Stimulated activated CD4-positive, alpha-beta T cell treated with anti-CD3 and anti-CD28 coated beads, Interleukin-1b, Interleukin-23, amount 100 ng/mL, for 48 hours (primary cell): ENCODE results near the gene LAPTM5.
A peak's percentile ranks its signal among the peaks of the same experiment; 100 is the strongest.

Experiments used
- DNase-seq: peaks from one replicate; pipeline ENCODE4 v3.0.0-alpha.2; 2020

LAPTM5 gene

GRCh38 chr1:30712583-30712982, 45.0 kb downstream of the LAPTM5 start:
- DNase-seq = no peak

- DNase-seq = no peak
Measured at GRCh38 chr1:30710407-30710806, 47.2 kb downstream of the LAPTM5 start.

GRCh38 chr1:30708361-30708728, 49.2 kb downstream of the LAPTM5 start:
- DNase-seq = no peak

- peak; percentile 71 for DNase-seq
Measured at GRCh38 chr1:30707412-30708360, 49.9 kb downstream of the LAPTM5 start.

DNA sequence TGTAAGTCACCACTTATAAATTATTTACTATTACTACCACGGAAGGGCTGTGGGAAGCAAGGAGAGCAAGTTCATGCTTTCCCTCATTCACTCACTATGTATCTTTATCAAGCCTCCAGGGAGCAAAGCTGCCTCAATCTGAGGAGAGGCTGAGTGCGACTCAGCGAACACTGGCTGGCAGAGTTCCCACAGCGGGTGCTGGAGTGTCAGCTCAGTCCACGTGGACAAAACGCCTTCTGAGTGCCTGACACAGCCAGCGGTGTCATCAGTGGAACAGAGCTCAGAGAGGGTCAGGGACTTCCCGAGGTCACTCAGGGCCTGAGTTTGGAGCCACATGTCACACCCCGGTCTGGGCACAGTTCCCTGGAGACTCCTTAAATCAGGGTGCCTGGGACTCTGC, 51.0 kb downstream of the LAPTM5 start:
- no peak for DNase-seq

GRCh38 chr1:30705698-30706097, 51.9 kb downstream of the LAPTM5 start:
- no peak for DNase-seq

DNA sequence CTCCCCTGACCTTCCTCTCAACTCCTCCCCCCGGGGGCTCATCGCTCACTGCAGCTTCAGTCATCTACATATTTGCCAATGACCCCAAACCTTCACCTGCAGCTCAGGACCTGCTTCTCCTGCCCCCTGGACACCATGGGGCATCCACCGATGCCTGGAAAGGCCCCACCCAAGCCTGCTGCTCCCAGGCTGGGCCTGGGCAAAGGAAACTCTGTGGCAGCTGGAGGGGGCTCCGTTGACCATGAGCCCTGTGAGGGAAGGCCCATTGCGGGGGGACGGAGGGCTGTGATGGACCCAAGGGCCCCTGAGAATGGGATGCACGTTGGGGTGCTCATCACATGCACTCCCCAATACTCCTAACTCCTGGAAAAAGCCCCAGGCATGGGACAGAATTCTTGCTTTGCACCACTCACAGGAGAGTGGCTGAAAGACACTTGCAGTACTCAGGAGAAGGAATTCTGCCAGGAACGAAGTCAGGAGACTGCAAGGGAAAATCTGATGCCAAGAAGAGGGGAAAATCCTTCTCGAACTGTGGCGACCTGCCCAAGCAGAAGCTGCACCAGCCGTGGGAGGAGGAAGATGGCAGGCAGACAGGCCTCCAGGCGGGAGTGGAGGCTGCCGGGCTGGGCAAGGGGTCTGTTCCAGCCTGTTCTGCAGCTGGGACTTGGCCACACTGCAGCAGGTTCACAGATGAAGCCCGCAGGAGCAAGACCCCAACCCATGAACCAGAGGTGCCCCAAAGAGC, 52.6 kb downstream of the LAPTM5 start:
- DNase-seq = no peak

DNA sequence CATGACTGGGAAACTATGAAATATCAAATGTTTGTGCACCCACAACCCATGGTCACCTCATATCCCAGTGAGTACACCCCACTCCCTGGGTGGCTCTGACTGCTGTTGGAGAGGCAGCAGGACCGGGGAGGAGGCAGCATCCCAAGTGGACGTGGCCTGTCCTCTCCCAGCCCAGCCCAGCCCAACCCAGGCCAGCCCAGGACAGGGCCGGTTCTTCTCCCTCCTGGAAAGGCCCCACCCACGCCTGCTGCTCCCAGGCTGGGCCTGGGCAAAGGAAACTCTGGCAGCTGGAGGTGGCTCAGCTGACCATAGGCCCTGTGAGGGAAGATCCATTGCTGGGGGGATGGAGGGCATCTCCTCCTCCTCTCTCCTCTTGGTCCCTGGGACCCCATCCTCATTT, 53.3 kb downstream of the LAPTM5 start:
- DNase-seq = no peak

GRCh38 chr1:30702823-30703222, 54.8 kb downstream of the LAPTM5 start:
- no peak for DNase-seq

DNA sequence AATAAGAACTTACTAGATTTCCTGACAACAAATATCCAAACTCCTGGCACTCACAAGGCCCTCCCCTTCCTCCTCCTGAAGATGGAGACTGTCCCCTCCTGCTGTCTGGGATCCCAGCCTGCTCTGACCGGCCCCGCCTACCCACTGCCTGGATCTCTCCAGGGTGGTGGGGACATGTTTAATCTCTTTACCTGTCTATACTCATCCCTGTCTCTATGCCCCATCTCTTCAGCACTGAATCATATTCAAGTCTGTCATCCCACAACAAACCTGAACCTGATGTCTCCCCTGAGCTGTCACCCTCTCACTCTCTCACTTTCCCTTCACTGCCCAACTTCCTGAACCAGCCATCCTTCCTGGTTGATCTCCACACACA, 56.3 kb downstream of the LAPTM5 start:
- no peak for DNase-seq

DNA sequence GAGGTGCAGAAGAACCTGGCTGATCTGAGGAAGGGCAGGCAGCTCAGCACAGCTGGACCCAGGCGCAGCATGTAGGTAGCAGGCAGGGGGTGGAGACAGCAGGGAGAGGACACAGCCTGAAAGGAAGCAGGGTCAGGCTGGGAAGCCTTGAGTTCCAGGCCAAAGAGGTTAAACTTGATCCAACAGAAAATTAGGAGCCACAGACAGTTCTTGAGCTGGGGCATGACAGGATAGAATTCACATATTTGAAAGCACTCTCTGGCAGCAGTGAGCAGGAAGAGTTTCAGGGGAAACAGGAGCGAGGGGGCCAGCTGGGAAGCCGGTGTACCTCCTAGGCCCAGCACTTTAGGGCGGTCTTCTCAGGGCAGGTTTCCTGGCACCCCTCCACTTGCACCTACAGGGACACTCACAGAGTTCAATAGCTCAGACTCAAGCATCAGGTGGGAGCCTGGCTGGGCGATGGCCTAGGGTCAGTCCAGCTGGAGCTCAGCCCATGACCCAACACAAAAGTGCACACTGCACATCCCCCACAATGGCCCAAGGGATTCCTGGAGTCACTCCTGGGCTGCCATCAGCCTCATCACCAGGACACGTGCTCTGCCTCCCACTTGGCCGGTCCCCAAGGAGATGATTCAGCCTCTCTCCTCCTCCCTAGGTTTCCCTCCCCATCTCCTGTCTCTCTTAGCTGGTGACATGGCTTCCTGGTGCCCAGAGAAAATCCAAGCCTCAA, 56.9 kb downstream of the LAPTM5 start:
- DNase-seq = no peak

DNA sequence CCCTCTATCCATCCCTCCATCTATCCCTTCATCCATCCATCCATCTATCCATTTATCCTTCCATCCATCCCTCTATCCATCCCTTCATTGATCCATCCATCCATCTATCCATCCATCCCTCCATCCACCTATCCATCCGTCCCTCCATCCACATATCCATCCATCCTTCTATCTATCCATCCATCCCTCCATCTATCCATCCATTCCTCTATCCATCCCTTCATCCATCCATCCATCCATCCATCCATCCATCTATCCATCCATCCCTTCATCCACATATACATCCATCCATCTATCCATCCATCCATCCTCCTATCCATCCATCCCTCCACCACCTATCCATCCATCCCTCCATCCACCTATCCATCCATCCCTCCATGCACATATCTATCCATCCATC, 57.8 kb downstream of the LAPTM5 start:
- DNase-seq = no peak

DNA sequence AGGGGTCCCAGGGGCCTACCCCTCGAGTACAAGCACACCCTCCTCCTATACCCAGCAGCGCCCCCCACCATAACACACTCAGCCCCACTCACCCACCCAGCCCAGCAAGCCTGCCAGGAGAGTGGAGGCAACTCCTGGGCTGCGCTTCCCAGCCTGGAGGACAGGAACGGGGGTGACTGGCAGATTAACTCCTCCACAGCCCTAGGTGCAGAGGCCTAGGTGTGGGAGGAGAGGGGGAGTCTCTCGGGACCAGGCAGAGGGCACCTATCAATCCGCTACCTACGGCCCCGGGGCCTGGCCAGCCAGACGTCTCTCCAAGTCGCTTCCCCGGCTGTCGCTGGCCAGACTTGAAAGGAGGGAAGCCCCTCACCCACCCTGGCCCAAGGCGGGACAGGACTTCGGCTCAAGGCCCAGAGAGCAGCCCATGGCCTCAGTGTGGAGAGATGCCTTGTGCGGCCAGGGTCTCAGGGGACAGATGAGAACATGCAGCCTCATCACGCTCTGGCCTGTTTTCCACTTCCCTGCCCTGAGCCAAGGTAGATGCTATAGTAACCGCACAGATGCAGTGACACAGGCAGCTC, 59.1 kb downstream of the LAPTM5 start:
- DNase-seq = no peak

GRCh38 chr1:30697571-30698376, 59.8 kb downstream of the LAPTM5 start:
- DNase-seq = no peak

- DNase-seq = no peak
Measured at GRCh38 chr1:30696831-30697230, 60.7 kb downstream of the LAPTM5 start.

DNA sequence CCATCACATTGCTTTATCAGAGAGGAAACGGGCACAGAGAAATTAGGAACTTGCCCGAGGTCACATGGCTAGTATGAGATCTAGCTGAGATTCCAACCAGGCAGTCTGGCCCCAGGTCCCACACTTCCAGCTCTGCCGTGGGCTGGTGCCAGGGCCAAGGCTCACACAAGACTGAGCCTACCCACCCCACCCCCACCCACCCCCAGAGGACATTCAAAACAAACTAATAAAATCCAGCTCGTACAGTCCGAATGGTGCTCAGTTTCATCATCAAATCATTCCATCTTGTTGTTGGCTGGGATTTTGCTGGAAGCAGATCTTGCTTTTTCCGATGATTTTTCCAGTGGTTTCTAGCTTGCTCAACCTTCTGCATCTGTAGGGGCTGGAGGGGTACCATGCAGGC, 62.1 kb downstream of the LAPTM5 start:
- DNase-seq = no peak

GRCh38 chr1:30694280-30695175, 63.0 kb downstream of the LAPTM5 start:
- DNase-seq = no peak

- no peak for DNase-seq
Measured at GRCh38 chr1:30693822-30694221, 63.8 kb downstream of the LAPTM5 start.

DNA sequence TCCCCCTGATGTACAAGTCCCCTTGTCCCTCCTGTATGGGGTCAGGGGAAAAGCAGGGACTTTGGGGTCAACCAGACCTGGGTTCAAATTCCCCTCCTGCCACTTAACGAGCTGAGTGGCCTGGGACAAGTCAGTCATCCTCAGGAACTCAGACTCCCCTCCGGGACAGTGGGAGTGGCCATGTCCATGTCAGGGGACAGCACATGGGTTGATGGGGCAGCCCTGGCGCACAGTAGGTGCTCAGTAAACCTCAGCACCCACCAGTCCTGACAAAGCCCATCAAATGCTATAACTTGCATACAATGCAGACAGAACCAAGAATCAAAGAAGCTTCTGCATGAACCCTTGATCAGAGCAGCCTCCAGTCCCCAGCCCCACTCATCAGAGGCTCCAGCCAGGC, 64.2 kb downstream of the LAPTM5 start:
- DNase-seq = no peak

DNA sequence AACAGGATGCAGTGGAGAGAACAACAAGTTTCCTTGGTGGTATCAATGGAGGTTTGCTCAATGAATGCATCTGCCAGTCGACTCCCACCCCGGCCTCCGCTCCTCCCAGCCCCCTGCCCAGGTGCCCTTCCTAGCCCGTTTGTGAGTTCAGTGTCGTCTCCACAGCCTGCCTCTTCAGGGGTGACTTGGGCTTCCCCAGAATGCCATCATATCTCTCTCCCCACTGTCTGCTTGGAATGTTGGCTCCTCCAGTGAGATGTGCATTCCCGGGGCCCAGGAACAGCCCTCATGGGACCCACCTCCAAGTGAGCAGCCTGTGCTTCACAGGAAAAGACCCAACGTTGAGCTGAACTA, 64.6 kb downstream of the LAPTM5 start:
- no peak for DNase-seq

DNA sequence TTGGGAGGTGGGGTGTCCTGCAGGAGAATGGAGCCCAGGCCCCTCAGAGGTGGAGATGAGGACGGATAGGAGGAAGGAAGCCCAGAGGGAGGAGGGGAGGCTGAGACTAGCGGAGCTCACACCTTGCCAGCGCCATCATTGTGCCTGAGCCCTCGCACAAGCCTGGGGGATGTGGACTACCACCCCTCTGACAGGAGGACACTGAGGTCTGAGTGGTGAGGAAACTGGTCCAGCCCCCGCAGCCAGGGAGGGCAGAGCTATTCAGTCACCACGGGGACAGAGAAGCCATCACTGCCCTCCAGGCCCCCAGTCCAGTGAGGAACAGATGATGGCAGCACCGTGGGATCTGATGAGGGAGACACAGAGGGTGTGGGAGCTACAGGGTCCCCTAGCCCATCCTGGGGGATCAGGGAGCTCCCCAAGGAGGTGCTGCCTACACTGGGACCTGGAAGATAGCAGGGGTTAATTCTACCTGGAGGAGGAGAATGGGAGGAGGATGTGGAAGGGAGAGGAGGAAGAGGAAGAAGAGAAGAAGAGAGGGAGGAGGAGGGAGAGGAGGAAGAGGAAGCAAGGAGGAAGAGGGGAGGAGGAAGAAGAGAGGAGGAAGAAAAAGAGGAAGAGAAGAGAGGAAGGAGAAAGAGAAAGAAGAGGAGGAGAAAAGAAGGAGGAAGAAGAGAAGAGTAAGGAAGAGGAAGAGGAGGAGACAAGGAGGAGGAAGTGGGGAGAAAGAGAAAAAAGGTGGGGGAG, 65.2 kb downstream of the LAPTM5 start:
- no peak for DNase-seq
